Aorta (tissue), 5 donors: ENCODE results near the gene PGAM2. TPM values are rescaled to one million over a fixed set of nuclear protein-coding genes. Genes with fewer than 3 reads are reported as not detected.
A peak's percentile ranks its signal among the peaks of the same experiment; 100 is the strongest.
"Not testable (repeated sequence)": the region's sequence is repeated elsewhere in the genome, so short reads cannot be mapped to it uniquely, and the experiment has no call there.

Source experiments
- ATAC-seq: fragments of 200-7000 bp; cut with Tn5 transposase; one replicate; pipeline ENCODE4 v1.9.1; 2022; ENCODE audit warnings: moderate library complexity; ENCODE audit not compliant: low FRiP score
- DNase-seq, 2 donors: peaks; one replicate each; pipeline ENCODE4 v3.0.0-alpha.2; 2020
- H3K27ac ChIP-seq, 2 donors: one replicate each; pipeline ENCODE4 v1.5.1; 2013; ENCODE audit warnings: low read length in 2 of 2, mild to moderate bottlenecking in 2 of 2, moderate library complexity in 2 of 2, control low read depth in 1 of 2, inconsistent platforms in 1 of 2, low read depth in 1 of 2
- H3K27me3 ChIP-seq, 2 donors: one replicate each; pipeline ENCODE4 v1.6.1; 2013; ENCODE audit warnings: control low read depth in 1 of 2, low read length in 1 of 2, mild to moderate bottlenecking in 1 of 2, moderate library complexity in 1 of 2; ENCODE audit not compliant: insufficient read depth in 2 of 2, control insufficient read depth in 1 of 2
- H3K36me3 ChIP-seq, 2 donors: one replicate each; pipeline ENCODE4 v1.6.1; 2013; ENCODE audit warnings: control low read depth in 1 of 2, low read length in 1 of 2, mild to moderate bottlenecking in 1 of 2; ENCODE audit not compliant: insufficient read depth in 2 of 2, control insufficient read depth in 1 of 2
- H3K4me1 ChIP-seq, 2 donors: one replicate each; pipeline ENCODE4 v1.6.1; 2013; ENCODE audit warnings: low read length in 2 of 2, control low read depth in 1 of 2, mild to moderate bottlenecking in 1 of 2, moderate library complexity in 1 of 2; ENCODE audit not compliant: insufficient read depth in 2 of 2, control insufficient read depth in 1 of 2
- H3K4me3 ChIP-seq, 2 donors: one replicate each; pipeline ENCODE4 v1.5.1; 2013; ENCODE audit warnings: low read length in 2 of 2, control low read depth in 1 of 2, mild to moderate bottlenecking in 1 of 2
- H3K9me3 ChIP-seq: one replicate; pipeline ENCODE4 v1.6.1; 2013; ENCODE audit warnings: mild to moderate bottlenecking, low read length; ENCODE audit not compliant: control insufficient read depth
- WGBS, 2 donors: extraction: QIAGEN DNeasy Blood & Tissue Kit; methylation state at CpG; one replicate each; pipeline ENCODE4 v1.1.7; 2013; 5-methylcytosine and 5-hydroxymethylcytosine counted together
- intact Hi-C, 2 donors: fragments of 100-400 bp; cut with DNase I; formaldehyde crosslinking; loops; one replicate each; pipeline versions ENCODE4 v1.14.2 to v1.15.0; 2022
- microRNA-seq, 2 donors: library from miRNA; unstranded; fragments of <30 nt; microRNA quantifications; one replicate each; pipeline ENCODE4 v1.2.0, GENCODE V29; 2020
- polyA plus RNA-seq, 2 donors: library from polyadenylated mRNA; stranded (reverse); fragments of 200-250 nt; gene quantifications; one replicate each; pipeline ENCODE4 v1.2.3, GENCODE V29; 2013
- total RNA-seq, 2 donors: library from RNA; stranded (reverse); fragmentation: NEBNext Ultra II Directional; extraction: Animal tissue kit (Norgen Biotek cat#: 25700); gene quantifications; one replicate each; pipeline ENCODE4 v1.2.1, GENCODE V29; 2021
- donor health status: healthy with polysubstance abuse.
- donor health status: Bipolar disorder and iron deficiency.
- donor health status: DM: no; HTN: no; CAD: no.
- donor health status: DM: no; HTN: no; CAD: no.
- donor health status: DM: yes; HTN: yes; CAD: no.

Gene PGAM2
- total and polyA plus RNA-seq, 4 donors: 4.1 to 9.5 (median 6.4) TPM

DNA sequence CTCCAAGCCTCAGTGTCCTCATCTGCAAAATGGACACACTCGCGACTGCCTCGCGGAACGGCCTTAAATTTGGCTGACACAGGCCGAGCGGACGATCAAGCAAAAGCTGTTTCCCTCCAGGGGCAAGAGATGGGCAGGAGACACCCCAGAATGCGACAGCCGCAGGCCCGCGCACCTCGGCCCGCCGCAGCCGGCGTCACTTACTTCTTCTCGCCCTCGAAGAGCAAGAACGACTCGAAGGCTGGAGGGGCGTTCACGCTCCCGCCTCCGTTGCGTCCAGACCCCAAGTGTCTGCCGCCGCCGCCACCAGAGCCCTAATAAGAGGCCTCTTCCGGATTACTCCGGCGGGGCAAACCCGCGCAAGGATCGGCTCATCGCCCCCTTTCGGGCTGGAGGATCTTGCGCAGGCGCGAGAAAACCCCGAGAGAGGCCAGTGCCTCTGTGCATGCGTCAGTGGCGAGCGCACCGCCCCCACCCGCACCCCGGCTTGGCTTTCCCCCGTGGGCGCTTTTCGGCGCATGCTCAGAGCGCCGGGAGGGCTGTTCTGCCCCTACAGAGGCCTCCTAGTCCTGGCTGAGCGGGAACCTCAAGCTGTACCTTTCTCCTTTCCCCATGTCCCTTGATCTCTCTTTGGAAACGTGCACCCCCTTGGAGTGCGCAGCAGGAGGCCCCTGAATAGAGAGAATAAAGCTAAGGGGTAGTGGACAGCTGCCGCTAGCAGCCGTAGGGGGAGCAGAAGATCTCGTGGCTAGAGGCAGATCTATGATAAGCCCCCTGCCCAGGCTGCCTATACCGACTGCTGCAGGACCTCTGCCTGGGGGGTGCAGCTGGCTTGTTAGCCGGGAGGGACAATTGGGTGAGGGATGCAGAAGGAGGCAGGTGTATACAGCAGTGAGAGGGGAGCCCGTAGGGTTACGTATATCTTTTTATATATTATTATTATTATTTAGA, 46.2 kb downstream of the PGAM2 start:
- intact Hi-C loops: not testable (repeated sequence)

DNA sequence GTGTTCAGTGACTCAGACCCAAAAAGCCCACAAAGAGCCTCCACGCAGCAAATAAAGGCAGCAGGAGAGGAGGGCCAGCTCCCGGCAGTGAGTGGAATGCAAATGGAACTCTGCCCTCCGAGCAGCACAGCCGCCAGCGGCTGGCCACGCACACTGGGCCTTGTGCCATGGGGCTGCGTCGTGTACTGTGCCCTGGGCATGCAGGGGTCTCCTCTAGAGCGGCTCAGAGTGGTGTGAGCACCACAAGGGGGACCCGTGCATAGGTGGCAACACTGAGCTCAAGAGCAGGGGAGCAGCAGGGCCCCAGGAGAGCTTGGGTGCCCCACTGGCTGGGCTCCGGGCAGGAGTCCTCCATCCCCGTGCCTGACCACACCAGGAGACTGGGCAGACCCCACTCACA, 50.3 kb downstream of the PGAM2 start:
- H3K27me3 ChIP-seq, H3K9me3 ChIP-seq, H3K36me3 ChIP-seq, H3K4me1 ChIP-seq, intact Hi-C loops, ATAC-seq, DNase-seq, H3K27ac ChIP-seq, H3K4me3 ChIP-seq: not testable (repeated sequence)
- 83% methylated on average over 6 to 10 of the region's 12 CpGs for WGBS, 2 donors

More for the DNA sequence above, 46.2 kb downstream of the PGAM2 start:
- WGBS, 2 donors: 1 to 2% methylated on average over 49 to 62 of the region's 63 CpGs
- ATAC-seq (peak; percentile 99), DNase-seq (peak; percentile 99)
- not testable (repeated sequence) for H3K36me3 ChIP-seq, H3K4me1 ChIP-seq, H3K9me3 ChIP-seq, H3K27me3 ChIP-seq
- H3K4me3 ChIP-seq: peak overlapping the region; percentile 60 to 69
- peak overlapping the region in 1 of 2 donors; percentile 68 for H3K27ac ChIP-seq

Small RNAs within 50 kb of the gene (microRNA-seq; reads per million reads assigned to microRNA genes)
- gene MIR6837 (0 reads per million in 2 donors), gene MIR6838 (0 to 1.8 reads per million in 2 donors)

Other genes with a start within 250 kb of the PGAM2 start
- 10 to 100 TPM; 53.6 to 55.4 TPM for gene MRPS24, start 196.1 kb downstream of the PGAM2 start, total RNA-seq
- gene MRPS24, start 196.1 kb downstream of the PGAM2 start, polyA plus RNA-seq: 100 to 1,000 TPM; 112 TPM
- gene URGCP, start 159.0 kb downstream of the PGAM2 start, total RNA-seq: 10 to 100 TPM; 38.0 to 46.7 TPM
- gene URGCP, start 159.0 kb downstream of the PGAM2 start, polyA plus RNA-seq: 10 to 100 TPM in 1 of 2 donors, 1 to 10 TPM in 1; 9.1 to 24.2 TPM
- 10 to 100 TPM; 21.6 to 21.8 TPM for gene UBE2D4, start 139.1 kb downstream of the PGAM2 start, total RNA-seq
- gene UBE2D4, start 139.1 kb downstream of the PGAM2 start, polyA plus RNA-seq: 10 to 100 TPM; 20.0 to 40.1 TPM
- gene SPDYE1, start 67.7 kb downstream of the PGAM2 start, total RNA-seq: not detected
- under 1 TPM in 1 of 2 donors, not detected in 1; 0.05 TPM for gene SPDYE1, start 67.7 kb downstream of the PGAM2 start, polyA plus RNA-seq
- 100 to 1,000 TPM in 1 of 2 donors, 10 to 100 TPM in 1; 96.1 to 105 TPM for gene DBNL, start 20.9 kb downstream of the PGAM2 start, total RNA-seq
- 10 to 100 TPM; 80.1 to 91.6 TPM for gene DBNL, start 20.9 kb downstream of the PGAM2 start, polyA plus RNA-seq
- 10 to 100 TPM; 27.6 to 35.7 TPM for gene POLM, start 17.0 kb upstream of the PGAM2 start, total RNA-seq
- 10 to 100 TPM in 1 of 2 donors, 1 to 10 TPM in 1; 8.4 to 35.6 TPM for gene POLM, start 17.0 kb upstream of the PGAM2 start, polyA plus RNA-seq
- gene AEBP1, start 38.8 kb upstream of the PGAM2 start, total RNA-seq: 1,000 to 10,000 TPM in 1 of 2 donors, 100 to 1,000 TPM in 1; 856 to 1,098 TPM
- 1,000 to 10,000 TPM in 1 of 2 donors, 100 to 1,000 TPM in 1; 293 to 2,243 TPM for gene AEBP1, start 38.8 kb upstream of the PGAM2 start, polyA plus RNA-seq
- 10 to 100 TPM; 49.5 to 53.4 TPM for gene POLD2, start 58.0 kb upstream of the PGAM2 start, total RNA-seq
- gene POLD2, start 58.0 kb upstream of the PGAM2 start, polyA plus RNA-seq: 10 to 100 TPM; 31.6 to 93.1 TPM
- not detected for gene MYL7, start 75.8 kb upstream of the PGAM2 start, total RNA-seq
- 1 to 10 TPM; 2.6 to 4.1 TPM for gene MYL7, start 75.8 kb upstream of the PGAM2 start, polyA plus RNA-seq
- gene GCK, start 123.9 kb upstream of the PGAM2 start, total RNA-seq: 1 to 10 TPM; 1.2 to 1.9 TPM
- gene GCK, start 123.9 kb upstream of the PGAM2 start, polyA plus RNA-seq: 1 to 10 TPM; 2.1 to 6.6 TPM
- 10 to 100 TPM; 55.4 to 73.1 TPM for gene YKT6, start 135.4 kb upstream of the PGAM2 start, total RNA-seq
- gene YKT6, start 135.4 kb upstream of the PGAM2 start, polyA plus RNA-seq: 10 to 100 TPM; 47.2 to 53.2 TPM